Kidney (tissue), 14 donors: ENCODE data around the gene NCKIPSD. TPM values are rescaled to one million over a fixed set of nuclear protein-coding genes. Genes with fewer than 3 reads are reported as not detected.

Source experiments
- DNase-seq, 5 donors: peaks; one replicate each; pipeline ENCODE4 v3.0.0-alpha.2; 2013 to 2020
- FAIRE-seq: peaks from 2 replicates; lab custom pipeline; 2012; peaks lifted over from hg19 to GRCh38; lab: Jason Lieb, UNC
- H3K27ac ChIP-seq, 2 donors: one replicate each; pipeline ENCODE4 v1.7.0; 2013; ENCODE audit warnings: low read depth in 2 of 2, low read length in 2 of 2, inconsistent platforms in 1 of 2
- H3K27me3 ChIP-seq: one replicate; pipeline ENCODE4 v1.7.1; 2013; ENCODE audit warnings: low read length, inconsistent platforms; ENCODE audit not compliant: control insufficient read depth, insufficient read depth
- H3K36me3 ChIP-seq, 3 donors: one replicate each; pipeline versions ENCODE4 v1.7.0 to v1.7.1; 2013; ENCODE audit warnings: low read length in 3 of 3, control low read depth in 1 of 3, inconsistent platforms in 1 of 3; ENCODE audit not compliant: insufficient read depth in 3 of 3, control insufficient read depth in 2 of 3
- H3K4me1 ChIP-seq, 3 donors: one replicate each; pipeline versions ENCODE4 v1.7.0 to v1.7.1; 2013; ENCODE audit warnings: low read length in 3 of 3, inconsistent platforms in 1 of 3, low read depth in 1 of 3; ENCODE audit not compliant: control insufficient read depth in 2 of 3, insufficient read depth in 2 of 3
- H3K4me3 ChIP-seq, 3 donors: one replicate each; pipeline versions ENCODE4 v1.7.0 to v1.8.1; 2013; ENCODE audit warnings: low read length in 3 of 3, control low read depth in 1 of 3, inconsistent platforms in 1 of 3
- H3K9ac ChIP-seq, 3 donors: one replicate each; pipeline versions ENCODE4 v1.7.0 to v1.7.1; 2013; ENCODE audit warnings: low read length in 3 of 3, control low read depth in 1 of 3, inconsistent platforms in 1 of 3
- H3K9me3 ChIP-seq, 3 donors: one replicate each; pipeline versions ENCODE4 v1.7.0 to v1.7.1; 2013; ENCODE audit warnings: low read length in 3 of 3, control low read depth in 1 of 3, inconsistent platforms in 1 of 3; ENCODE audit not compliant: control insufficient read depth in 2 of 3, insufficient read depth in 1 of 3
- intact Hi-C: fragments of 100-400 bp; cut with DNase I; formaldehyde crosslinking; loops from one replicate; pipeline ENCODE4 v1.11.1; 2022
- polyA plus RNA-seq: library from polyadenylated mRNA; stranded (reverse); fragments of 350-450 nt; fragmentation: Illumina TruSeq; extraction: RNeasy Lipid Tissue Mini Kit (QIAGEN cat#74804); gene quantifications from one replicate; pipeline ENCODE4 v1.2.3, GENCODE V29; 2014; ENCODE audit warnings: low read depth, low replicate concordance; ENCODE audit not compliant: insufficient read depth
- total RNA-seq: library from RNA; stranded (reverse); fragmentation: NEBNext Ultra II Directional; extraction: Animal tissue kit (Norgen Biotek cat#: 25700); gene quantifications from one replicate; pipeline ENCODE4 v1.2.1, GENCODE V29; 2021
- TF ChIP-seq, protein P1 (sequence below): IDR thresholded peaks from 3 replicates; pipeline ENCODE4 v1.5.1; 2012; ENCODE audit warnings: mild to moderate bottlenecking, moderate library complexity, borderline replicate concordance; ENCODE audit not compliant: insufficient read depth; ENCODE audit errors: extremely low read depth
- donor health status: control.
- donor health status: control.
- donor health status: control.
- donor health status: control.
- donor health status: control.
- donor health status: DM: yes; HTN: yes; CAD: no.
- donor health status: Normal renal cell carcinoma (clear cell type).

NCKIPSD gene
- total and polyA plus RNA-seq, 2 donors from 2014 or later, result 24.0 to 31.2 TPM

DNA sequence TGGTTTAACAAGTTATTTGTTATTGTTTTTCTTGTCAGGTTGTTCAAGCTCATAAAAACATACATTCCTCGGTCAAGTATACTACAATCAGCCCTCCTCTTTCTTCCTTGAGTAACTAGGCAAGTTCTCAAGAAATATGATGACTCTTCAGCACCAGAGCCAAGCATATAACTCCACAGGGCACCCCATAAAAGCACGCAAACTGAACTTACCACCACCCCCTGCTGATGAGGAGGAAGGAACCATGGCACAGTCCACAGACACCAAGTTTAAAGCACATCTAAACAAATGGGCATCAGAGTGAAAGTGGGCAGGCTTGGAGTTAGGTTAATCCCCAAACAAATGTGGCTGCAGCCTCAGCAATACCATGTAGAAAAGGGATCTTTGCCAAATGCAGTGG lies 26.0 kb upstream of the NCKIPSD start:
- Histone ChIP-seq H3K9me3 (no peaks in the 10 kb centered on the region), H3K4me1 (peaks cover 0 to 24% (median 13%) of the 10 kb centered on the region in 3 donors), H3K9ac (no peak overlapping the region), H3K27me3 (no peaks in the 10 kb centered on the region), H3K36me3 (peaks cover 7 to 9% (median 8%) of the 10 kb centered on the region in 3 donors), H3K27ac (no peak overlapping the region), H3K4me3 (no peak overlapping the region)
- FAIRE-seq, result no peak
- intact Hi-C loops, result no loop called here
- no peak for DNase-seq
- TF ChIP-seq, protein P1, sequence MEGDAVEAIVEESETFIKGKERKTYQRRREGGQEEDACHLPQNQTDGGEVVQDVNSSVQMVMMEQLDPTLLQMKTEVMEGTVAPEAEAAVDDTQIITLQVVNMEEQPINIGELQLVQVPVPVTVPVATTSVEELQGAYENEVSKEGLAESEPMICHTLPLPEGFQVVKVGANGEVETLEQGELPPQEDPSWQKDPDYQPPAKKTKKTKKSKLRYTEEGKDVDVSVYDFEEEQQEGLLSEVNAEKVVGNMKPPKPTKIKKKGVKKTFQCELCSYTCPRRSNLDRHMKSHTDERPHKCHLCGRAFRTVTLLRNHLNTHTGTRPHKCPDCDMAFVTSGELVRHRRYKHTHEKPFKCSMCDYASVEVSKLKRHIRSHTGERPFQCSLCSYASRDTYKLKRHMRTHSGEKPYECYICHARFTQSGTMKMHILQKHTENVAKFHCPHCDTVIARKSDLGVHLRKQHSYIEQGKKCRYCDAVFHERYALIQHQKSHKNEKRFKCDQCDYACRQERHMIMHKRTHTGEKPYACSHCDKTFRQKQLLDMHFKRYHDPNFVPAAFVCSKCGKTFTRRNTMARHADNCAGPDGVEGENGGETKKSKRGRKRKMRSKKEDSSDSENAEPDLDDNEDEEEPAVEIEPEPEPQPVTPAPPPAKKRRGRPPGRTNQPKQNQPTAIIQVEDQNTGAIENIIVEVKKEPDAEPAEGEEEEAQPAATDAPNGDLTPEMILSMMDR, result no peak

DNA sequence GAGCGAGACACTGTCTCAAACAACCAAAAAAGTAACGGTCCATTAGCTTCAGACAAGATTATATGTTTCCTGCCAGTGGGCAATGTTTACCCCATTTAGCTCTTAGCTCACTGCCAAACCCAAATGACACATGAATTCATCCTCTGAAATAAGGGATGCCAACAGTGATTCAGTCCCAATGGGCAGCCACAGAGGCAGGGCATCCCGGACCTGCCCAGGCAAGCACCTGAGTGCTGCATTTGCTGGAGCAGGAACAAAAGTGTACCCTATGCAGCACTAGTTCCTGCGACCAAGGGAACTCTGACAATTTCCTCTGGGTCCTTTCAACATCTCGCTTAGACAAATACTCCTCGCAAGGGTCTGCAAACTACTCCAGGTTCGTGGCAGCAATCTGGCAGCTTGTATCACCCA lies 23.3 kb upstream of the NCKIPSD start:
- no peak for DNase-seq
- intact Hi-C loops, result no loop called here
- TF ChIP-seq, protein P1, result no peak
- H3K4me3 ChIP-seq, result no peak overlapping the region
- no peak overlapping the region for H3K27ac ChIP-seq
- H3K36me3 ChIP-seq, result peaks cover 7 to 8% (median 7%) of the 10 kb centered on the region in 3 donors
- H3K4me1 ChIP-seq, result peaks cover 0 to 20% (median 13%) of the 10 kb centered on the region in 3 donors
- H3K27me3 ChIP-seq, result no peaks in the 10 kb centered on the region
- FAIRE-seq, result no peak
- no peaks in the 10 kb centered on the region for H3K9me3 ChIP-seq
- H3K9ac ChIP-seq, result no peak overlapping the region

DNA sequence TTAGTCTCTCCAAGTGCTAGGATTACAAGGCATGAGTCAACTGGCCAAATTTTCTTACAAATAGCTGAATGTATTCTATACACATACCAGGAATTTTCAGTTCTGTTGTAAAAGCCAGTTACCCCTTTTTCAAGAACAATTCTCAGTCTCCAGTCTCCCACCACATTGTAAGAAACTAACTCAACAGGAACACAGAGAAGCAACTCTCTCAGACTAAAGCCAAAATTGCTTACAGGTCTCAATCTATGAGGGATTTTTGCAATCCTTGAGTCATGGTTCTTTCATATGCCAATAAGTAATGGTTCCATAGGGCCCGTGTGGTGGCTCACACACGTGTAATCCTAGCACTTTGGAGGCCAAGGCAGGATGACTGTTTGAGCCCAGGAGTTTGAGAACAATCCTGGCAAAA lies 22.8 kb upstream of the NCKIPSD start:
- intact Hi-C loops, result no loop called here
- Histone ChIP-seq H3K27ac (no peak overlapping the region), H3K4me1 (peaks cover 0 to 20% (median 13%) of the 10 kb centered on the region in 3 donors), H3K36me3 (peaks cover 7 to 8% (median 7%) of the 10 kb centered on the region in 3 donors), H3K9me3 (no peaks in the 10 kb centered on the region), H3K27me3 (no peaks in the 10 kb centered on the region), H3K9ac (no peak overlapping the region), H3K4me3 (no peak overlapping the region)
- TF ChIP-seq, protein P1, result no peak
- no peak for FAIRE-seq
- no peak for DNase-seq

DNA sequence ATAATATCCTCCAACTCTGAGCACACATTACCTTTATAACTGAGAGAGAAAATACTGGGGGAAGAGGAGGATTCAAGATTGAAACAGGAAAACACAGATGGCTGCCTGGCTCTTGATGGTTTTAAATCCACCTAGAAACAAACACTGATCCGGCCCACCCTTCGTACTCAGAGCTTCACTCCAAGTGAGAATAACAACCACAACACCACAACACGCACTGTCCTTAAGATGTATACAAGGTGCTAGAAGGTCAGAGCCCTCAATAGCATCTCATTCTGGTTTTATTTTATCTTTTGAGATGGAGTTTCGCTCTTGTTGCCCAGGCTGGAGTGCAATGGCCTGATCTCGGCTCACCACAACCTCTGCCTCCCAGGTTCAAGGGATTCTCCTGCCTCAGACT lies 21.4 kb upstream of the NCKIPSD start:
- no peaks in the 10 kb centered on the region for H3K27me3 ChIP-seq
- peaks cover 5 to 8% (median 7%) of the 10 kb centered on the region in 3 donors for H3K36me3 ChIP-seq
- no peak for DNase-seq
- H3K4me3 ChIP-seq, result no peak overlapping the region
- no peak overlapping the region for H3K9ac ChIP-seq
- intact Hi-C loops, result no loop called here
- H3K27ac ChIP-seq, result no peak overlapping the region
- FAIRE-seq, result no peak
- no peaks in the 10 kb centered on the region for H3K9me3 ChIP-seq
- TF ChIP-seq, protein P1, result no peak
- H3K4me1 ChIP-seq, result peaks cover 0 to 17% (median 7%) of the 10 kb centered on the region in 3 donors
